Kidney (tissue), 14 donors: Measurements from ENCODE around the gene PRICKLE2. TPM values are rescaled to one million over a fixed set of nuclear protein-coding genes. Genes with fewer than 3 reads are reported as not detected.

Experiments
- DNase-seq, 5 donors: peaks; one replicate each; pipeline ENCODE4 v3.0.0-alpha.2; 2013 to 2020
- FAIRE-seq: peaks from 2 replicates; lab custom pipeline; 2012; peaks lifted over from hg19 to GRCh38; lab: Jason Lieb, UNC
- H3K27ac ChIP-seq, 2 donors: one replicate each; pipeline ENCODE4 v1.7.0; 2013; ENCODE audit warnings: low read depth in 2 of 2, low read length in 2 of 2, inconsistent platforms in 1 of 2
- H3K27me3 ChIP-seq: one replicate; pipeline ENCODE4 v1.7.1; 2013; ENCODE audit warnings: low read length, inconsistent platforms; ENCODE audit not compliant: control insufficient read depth, insufficient read depth
- H3K36me3 ChIP-seq, 3 donors: one replicate each; pipeline versions ENCODE4 v1.7.0 to v1.7.1; 2013; ENCODE audit warnings: low read length in 3 of 3, control low read depth in 1 of 3, inconsistent platforms in 1 of 3; ENCODE audit not compliant: insufficient read depth in 3 of 3, control insufficient read depth in 2 of 3
- H3K4me1 ChIP-seq, 3 donors: one replicate each; pipeline versions ENCODE4 v1.7.0 to v1.7.1; 2013; ENCODE audit warnings: low read length in 3 of 3, inconsistent platforms in 1 of 3, low read depth in 1 of 3; ENCODE audit not compliant: control insufficient read depth in 2 of 3, insufficient read depth in 2 of 3
- H3K4me3 ChIP-seq, 3 donors: one replicate each; pipeline versions ENCODE4 v1.7.0 to v1.8.1; 2013; ENCODE audit warnings: low read length in 3 of 3, control low read depth in 1 of 3, inconsistent platforms in 1 of 3
- H3K9ac ChIP-seq, 3 donors: one replicate each; pipeline versions ENCODE4 v1.7.0 to v1.7.1; 2013; ENCODE audit warnings: low read length in 3 of 3, control low read depth in 1 of 3, inconsistent platforms in 1 of 3
- H3K9me3 ChIP-seq, 3 donors: one replicate each; pipeline versions ENCODE4 v1.7.0 to v1.7.1; 2013; ENCODE audit warnings: low read length in 3 of 3, control low read depth in 1 of 3, inconsistent platforms in 1 of 3; ENCODE audit not compliant: control insufficient read depth in 2 of 3, insufficient read depth in 1 of 3
- CTCF ChIP-seq: IDR thresholded peaks from 3 replicates; pipeline ENCODE4 v1.5.1; 2012; ENCODE audit warnings: mild to moderate bottlenecking, moderate library complexity, borderline replicate concordance; ENCODE audit not compliant: insufficient read depth; ENCODE audit errors: extremely low read depth
- intact Hi-C: fragments of 100-400 bp; cut with DNase I; formaldehyde crosslinking; loops from one replicate; pipeline ENCODE4 v1.11.1; 2022
- polyA plus RNA-seq: library from polyadenylated mRNA; stranded (reverse); fragments of 350-450 nt; fragmentation: Illumina TruSeq; extraction: RNeasy Lipid Tissue Mini Kit (QIAGEN cat#74804); gene quantifications from one replicate; pipeline ENCODE4 v1.2.3, GENCODE V29; 2014; ENCODE audit warnings: low read depth, low replicate concordance; ENCODE audit not compliant: insufficient read depth
- total RNA-seq: library from RNA; stranded (reverse); fragmentation: NEBNext Ultra II Directional; extraction: Animal tissue kit (Norgen Biotek cat#: 25700); gene quantifications from one replicate; pipeline ENCODE4 v1.2.1, GENCODE V29; 2021
- donor health status: control.
- donor health status: control.
- donor health status: control.
- donor health status: control.
- donor health status: control.
- donor health status: DM: yes; HTN: yes; CAD: no.
- donor health status: Normal renal cell carcinoma (clear cell type).

PRICKLE2 gene
- total and polyA plus RNA-seq, 2 donors from 2014 or later, result 3.5 to 22.9 TPM

DNA sequence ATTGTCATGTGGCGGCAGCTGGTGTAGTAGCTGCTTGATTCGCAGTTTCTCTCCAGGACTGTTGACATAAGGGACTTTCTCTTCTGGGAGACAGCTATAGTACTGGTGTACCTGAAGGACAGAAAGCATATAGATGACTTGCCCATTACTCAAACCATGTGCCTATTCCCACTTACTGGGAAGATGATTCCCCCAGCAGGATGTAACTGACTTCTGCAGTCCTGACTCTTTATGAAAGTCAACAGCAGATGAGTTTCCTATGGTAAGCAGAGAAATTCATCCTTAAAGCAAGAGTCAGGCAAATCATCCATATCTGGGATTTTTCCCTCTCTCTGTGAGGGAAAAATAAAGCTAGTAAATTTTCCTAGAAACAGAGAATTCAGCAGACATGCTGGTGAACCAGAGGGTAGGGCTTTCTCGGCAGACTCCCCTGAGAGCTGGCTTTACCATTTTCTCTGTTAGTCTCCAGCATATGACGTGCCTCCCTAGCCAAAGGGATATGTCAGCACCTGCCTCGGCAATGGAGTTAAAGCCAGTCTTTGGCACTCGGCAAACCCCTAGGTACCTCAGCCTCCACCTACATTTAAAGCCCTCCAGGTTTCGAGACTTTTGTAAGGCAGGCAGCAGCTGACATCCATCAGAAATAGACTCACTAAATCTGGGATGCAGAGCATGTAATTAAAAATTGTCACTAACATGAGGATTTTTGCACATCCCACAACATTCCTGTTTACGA is 62.1 kb downstream of the PRICKLE2 start:
- Histone ChIP-seq H3K27me3 (no peaks in the 10 kb centered on the region), H3K4me1 (peaks cover 0 to 2% (median 2%) of the 10 kb centered on the region in 3 donors), H3K9me3 (no peaks in the 10 kb centered on the region), H3K36me3 (peaks cover under 1 to 7% (median 2%) of the 10 kb centered on the region in 3 donors), H3K27ac (peak overlapping the region; percentile 17 to 19), H3K9ac (no peak overlapping the region), H3K4me3 (no peak overlapping the region)
- TF ChIP-seq CTCF, result no peak
- intact Hi-C loops, result no loop called here
- DNase-seq, result no peak
- FAIRE-seq, result no peak

DNA sequence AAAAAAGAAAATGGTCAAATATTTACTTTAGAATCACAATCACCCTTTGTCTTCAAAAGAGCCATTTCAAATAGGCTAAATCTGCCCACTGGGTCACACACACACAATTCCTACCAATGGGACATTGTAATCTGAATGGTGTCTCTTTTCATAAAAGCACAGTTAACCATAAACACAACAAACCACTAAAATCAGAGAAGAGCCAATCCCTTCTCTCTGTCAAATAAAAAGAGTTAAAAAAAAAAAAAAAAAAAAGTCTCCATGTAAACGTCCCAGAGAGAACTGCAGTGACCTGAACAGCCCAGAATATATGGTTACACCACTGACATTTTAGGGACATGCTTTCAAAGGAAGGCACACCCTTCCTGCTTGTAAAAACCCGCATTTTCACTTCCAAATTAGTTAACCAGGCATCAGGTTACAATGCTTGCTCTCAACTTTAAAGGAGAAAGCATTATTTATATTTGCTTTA is 63.7 kb downstream of the PRICKLE2 start:
- Histone ChIP-seq H3K27me3 (no peaks in the 10 kb centered on the region), H3K9me3 (no peaks in the 10 kb centered on the region), H3K4me3 (no peak overlapping the region), H3K9ac (no peak overlapping the region), H3K4me1 (peaks cover 0 to 2% (median 2%) of the 10 kb centered on the region in 3 donors), H3K27ac (no peak overlapping the region), H3K36me3 (peaks cover 2 to 12% (median 10%) of the 10 kb centered on the region in 3 donors)
- FAIRE-seq, result no peak
- DNase-seq, result peak in 2 of 5 donors; percentile 63 to 76
- intact Hi-C loops, result no loop called here
- no peak for TF ChIP-seq CTCF

GRCh38 chr3:64160000-64160695 is 65.1 kb downstream of the PRICKLE2 start:
- Histone ChIP-seq H3K27ac (no peak overlapping the region), H3K4me1 (peaks cover 0 to 2% (median 2%) of the 10 kb centered on the region in 3 donors), H3K27me3 (no peaks in the 10 kb centered on the region), H3K9me3 (no peaks in the 10 kb centered on the region), H3K4me3 (no peak overlapping the region), H3K36me3 (peaks cover 2 to 16% (median 10%) of the 10 kb centered on the region in 3 donors), H3K9ac (no peak overlapping the region)
- DNase-seq (peak in 3 of 5 donors; percentile 47 to 77 (median 68)), FAIRE-seq (no peak)
- intact Hi-C loops, result no loop called here
- TF ChIP-seq CTCF, result no peak
